HG03457 (cell line): Measurements from ENCODE around the gene NDUFA11.
A peak's percentile ranks its signal among the peaks of the same experiment; 100 is the strongest.

ENCODE experiments used
- ATAC-seq: cut with Tn5 transposase; IDR thresholded peaks from one replicate; pipeline ENCODE4 v1.9.1; 2021; ENCODE audit warnings: moderate number of reproducible peaks; ENCODE audit not compliant: unreplicated experiment

The NDUFA11 gene

GRCh38 chr19:5910638-5910907 is 7.0 kb upstream of the NDUFA11 start:
- no peak for ATAC-seq

GRCh38 chr19:5908773-5909442 is 5.3 kb upstream of the NDUFA11 start:
- ATAC-seq = no peak

- ATAC-seq = no peak
Observed at GRCh38 chr19:5907241-5907640, 3.7 kb upstream of the NDUFA11 start.

- no peak for ATAC-seq
Observed at GRCh38 chr19:5905114-5905778, 1.7 kb upstream of the NDUFA11 start.

GRCh38 chr19:5904352-5905113 is 943 bp upstream of the NDUFA11 start, which contains the start of gene VMAC:
VMAC (plus strand) TSS chr19:5904872; CDS start chr19:5904891, 19 bp downstream.
- ATAC-seq = peak; percentile 67

- ATAC-seq = no peak
Observed at GRCh38 chr19:5903056-5903623, 450 bp downstream of the NDUFA11 start.

- no peak for ATAC-seq
Observed at GRCh38 chr19:5900976-5901375, 2.6 kb downstream of the NDUFA11 start.

GRCh38 chr19:5899728-5900526 is 3.7 kb downstream of the NDUFA11 start:
- ATAC-seq = no peak

GRCh38 chr19:5897189-5897969 is 6.2 kb downstream of the NDUFA11 start:
- no peak for ATAC-seq

GRCh38 chr19:5896365-5897076 is 7.1 kb downstream of the NDUFA11 start:
- ATAC-seq = no peak

GRCh38 chr19:5895890-5896289 is 7.7 kb downstream of the NDUFA11 start:
- ATAC-seq = no peak

GRCh38 chr19:5895409-5895808 is 8.2 kb downstream of the NDUFA11 start:
- no peak for ATAC-seq

- ATAC-seq = no peak
Observed at GRCh38 chr19:5894704-5895349, 8.8 kb downstream of the NDUFA11 start.

- ATAC-seq = no peak
Observed at GRCh38 chr19:5893907-5894703, 9.5 kb downstream of the NDUFA11 start.

GRCh38 chr19:5893296-5893903 is 10.2 kb downstream of the NDUFA11 start:
- ATAC-seq = no peak

GRCh38 chr19:5892772-5893275 is 10.8 kb downstream of the NDUFA11 start:
- ATAC-seq = no peak

GRCh38 chr19:5891938-5892771 is 11.4 kb downstream of the NDUFA11 start:
- no peak for ATAC-seq
